ENCODE results near the gene NFIA. TPM values are rescaled to one million over a fixed set of nuclear protein-coding genes. Genes with fewer than 3 reads are reported as not detected.

The NFIA gene
- total RNA-seq, 2 donors from 2014 or later: 75.3 to 81.3 TPM

DNA sequence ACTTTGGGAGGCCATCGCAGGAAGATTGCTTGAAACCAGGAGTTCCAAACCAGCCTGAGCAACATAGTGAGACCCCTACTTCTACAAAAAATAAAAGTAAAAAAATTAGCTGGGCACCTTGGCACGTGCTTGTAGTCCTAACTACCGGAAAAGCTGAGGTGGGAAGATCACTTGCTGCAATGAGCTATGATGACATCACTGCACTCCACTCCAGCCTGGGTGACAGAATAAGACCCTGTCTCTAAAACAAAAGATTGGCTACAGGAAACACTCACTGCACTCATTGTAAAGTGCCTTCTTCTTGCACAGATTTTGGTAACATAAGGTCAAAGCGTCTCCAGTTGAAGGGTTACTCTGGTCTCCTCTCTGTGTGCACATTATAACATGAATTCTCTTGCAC lies 336.8 kb downstream of the NFIA start:
- Histone ChIP-seq H3K27ac (peak overlapping the region; percentile 8 to 51), H3K4me1 (peaks cover 0 to 37% of the 10 kb centered on the region in 2 donors), H3K4me3 (no peak overlapping the region), H3K9me3 (no peaks in the 10 kb centered on the region), H3K27me3 (no peaks in the 10 kb centered on the region), H3K36me3 (peaks cover 7% of the 10 kb centered on the region)
- TF ChIP-seq, protein P1, sequence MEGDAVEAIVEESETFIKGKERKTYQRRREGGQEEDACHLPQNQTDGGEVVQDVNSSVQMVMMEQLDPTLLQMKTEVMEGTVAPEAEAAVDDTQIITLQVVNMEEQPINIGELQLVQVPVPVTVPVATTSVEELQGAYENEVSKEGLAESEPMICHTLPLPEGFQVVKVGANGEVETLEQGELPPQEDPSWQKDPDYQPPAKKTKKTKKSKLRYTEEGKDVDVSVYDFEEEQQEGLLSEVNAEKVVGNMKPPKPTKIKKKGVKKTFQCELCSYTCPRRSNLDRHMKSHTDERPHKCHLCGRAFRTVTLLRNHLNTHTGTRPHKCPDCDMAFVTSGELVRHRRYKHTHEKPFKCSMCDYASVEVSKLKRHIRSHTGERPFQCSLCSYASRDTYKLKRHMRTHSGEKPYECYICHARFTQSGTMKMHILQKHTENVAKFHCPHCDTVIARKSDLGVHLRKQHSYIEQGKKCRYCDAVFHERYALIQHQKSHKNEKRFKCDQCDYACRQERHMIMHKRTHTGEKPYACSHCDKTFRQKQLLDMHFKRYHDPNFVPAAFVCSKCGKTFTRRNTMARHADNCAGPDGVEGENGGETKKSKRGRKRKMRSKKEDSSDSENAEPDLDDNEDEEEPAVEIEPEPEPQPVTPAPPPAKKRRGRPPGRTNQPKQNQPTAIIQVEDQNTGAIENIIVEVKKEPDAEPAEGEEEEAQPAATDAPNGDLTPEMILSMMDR (IDR thresholded peaks at IDR 0.05): no peak
- no peak for DNase-seq (ENCODE audit: low spot score)

DNA sequence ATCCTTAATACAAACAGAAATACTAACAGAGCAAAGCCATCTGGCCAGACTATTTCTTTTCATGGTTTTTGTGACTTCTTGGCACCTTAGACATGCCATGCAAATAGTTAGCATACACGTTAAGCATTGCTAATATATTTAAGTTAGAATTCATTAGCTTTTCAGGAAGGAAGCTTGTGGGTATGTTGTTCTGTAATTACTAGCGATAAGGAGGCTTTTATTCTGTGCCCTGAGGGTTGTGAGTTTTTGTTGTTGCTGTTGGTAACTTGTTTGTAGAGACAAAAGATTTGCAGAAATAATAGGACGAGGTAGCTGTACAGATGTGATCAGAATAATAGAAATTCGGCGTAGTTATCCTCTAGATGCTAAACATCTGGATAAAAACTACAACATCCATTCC lies 337.3 kb downstream of the NFIA start:
- Histone ChIP-seq H3K4me3 (no peak overlapping the region), H3K9me3 (no peaks in the 10 kb centered on the region), H3K36me3 (peaks cover 7% of the 10 kb centered on the region), H3K27ac (peak overlapping the region; percentile 8 to 65), H3K4me1 (peaks cover 0 to 41% of the 10 kb centered on the region in 2 donors), H3K27me3 (no peaks in the 10 kb centered on the region)
- TF ChIP-seq, protein P1 (IDR thresholded peaks at IDR 0.05): no peak
- no peak for DNase-seq (ENCODE audit: low spot score)

DNA sequence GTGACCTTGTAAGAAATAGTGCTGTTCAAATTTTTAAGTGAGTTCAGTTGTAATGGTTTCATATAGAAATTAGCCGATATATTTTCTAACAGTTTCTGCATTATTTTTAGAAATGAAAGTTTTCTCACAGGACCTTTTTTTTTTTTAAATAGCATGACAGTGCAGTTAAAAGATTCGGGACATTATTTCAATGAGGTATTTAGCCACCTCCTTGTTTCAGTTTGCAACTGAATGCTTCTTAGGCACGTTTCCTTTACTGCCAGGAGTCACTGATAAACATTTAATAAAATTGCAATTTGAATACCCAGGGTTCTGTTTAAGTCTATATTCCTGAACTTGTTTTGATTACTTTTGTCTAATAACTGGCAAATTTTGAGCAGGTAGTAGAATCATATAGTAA lies 337.9 kb downstream of the NFIA start:
- peaks cover 7% of the 10 kb centered on the region for H3K36me3 ChIP-seq
- H3K27ac ChIP-seq: peak overlapping the region; percentile 41 to 65
- no peak for DNase-seq (ENCODE audit: low spot score)
- H3K27me3 ChIP-seq: no peaks in the 10 kb centered on the region
- peaks cover 0 to 47% of the 10 kb centered on the region in 2 donors for H3K4me1 ChIP-seq
- H3K4me3 ChIP-seq: no peak overlapping the region
- TF ChIP-seq, protein P1 (IDR thresholded peaks at IDR 0.05): no peak
- H3K9me3 ChIP-seq: no peaks in the 10 kb centered on the region

DNA sequence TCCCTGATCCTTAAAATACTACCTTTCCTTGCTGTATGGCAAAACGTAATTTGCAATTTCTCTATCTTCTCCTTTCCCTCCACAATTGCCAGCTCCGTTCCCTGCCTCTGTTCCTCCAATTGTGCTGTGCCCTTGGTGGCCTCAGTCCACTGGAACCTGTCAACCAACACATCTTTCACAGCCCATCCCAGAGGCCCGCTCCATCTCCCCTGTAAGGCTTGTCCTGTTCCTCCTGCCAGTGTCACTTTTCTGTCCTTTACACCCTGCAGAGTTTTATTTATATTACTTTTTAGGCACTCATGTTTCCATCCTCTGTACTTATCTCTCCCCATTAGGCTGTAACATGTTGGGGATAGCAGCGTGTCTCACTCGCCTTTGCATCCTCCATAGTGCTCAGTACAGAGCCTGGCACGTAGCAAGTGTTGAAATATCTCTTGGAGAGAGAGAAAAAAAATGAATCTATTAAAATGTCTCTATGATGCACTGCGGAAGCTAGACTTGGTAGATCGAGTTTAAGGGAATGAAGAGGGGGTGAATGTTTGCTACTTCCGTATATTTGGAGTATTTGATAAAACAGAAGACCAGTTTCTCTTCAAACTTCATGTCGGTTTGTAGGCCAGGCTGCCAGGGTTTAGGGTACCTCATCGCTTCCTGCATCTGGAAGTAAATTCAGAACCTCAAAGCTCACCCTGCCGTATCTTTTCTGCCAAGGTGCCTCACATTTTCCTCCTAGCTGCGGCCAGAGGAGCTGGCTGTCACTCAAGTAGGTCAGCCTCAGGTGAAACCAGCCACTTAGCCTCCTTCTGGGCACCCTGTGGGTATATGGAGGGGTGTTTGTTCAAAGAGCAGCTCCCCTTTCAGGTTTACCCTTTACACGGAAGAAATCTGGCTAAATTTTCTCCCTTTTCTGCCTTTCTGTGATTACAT lies 338.8 kb downstream of the NFIA start:
- no peak overlapping the region for H3K4me3 ChIP-seq
- H3K27me3 ChIP-seq: no peaks in the 10 kb centered on the region
- DNase-seq (ENCODE audit: low spot score): no peak
- peak overlapping the region; percentile 41 to 65 for H3K27ac ChIP-seq
- TF ChIP-seq, protein P1 (IDR thresholded peaks at IDR 0.05): no peak
- no peaks in the 10 kb centered on the region for H3K9me3 ChIP-seq
- H3K4me1 ChIP-seq: peaks cover 0 to 56% of the 10 kb centered on the region in 2 donors
- H3K36me3 ChIP-seq: peaks cover 7% of the 10 kb centered on the region

DNA sequence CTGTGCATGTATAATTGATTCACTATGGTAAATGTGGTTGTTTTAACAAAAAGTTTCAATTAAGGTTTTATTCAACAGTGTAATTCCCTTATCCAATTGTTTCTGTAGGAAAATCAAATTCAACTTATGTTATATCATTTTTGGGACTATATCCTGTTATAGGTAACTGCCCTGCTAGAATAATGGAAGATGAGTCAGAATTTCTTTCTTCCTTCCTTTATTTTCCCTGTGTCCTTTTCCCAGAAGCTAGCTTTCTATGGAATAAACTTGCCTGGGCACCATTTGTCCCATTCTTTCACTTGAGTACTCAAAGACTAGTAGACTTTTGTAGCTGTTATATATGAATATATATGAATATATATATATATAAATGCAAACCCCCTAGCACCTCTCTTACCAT lies 341.3 kb downstream of the NFIA start:
- Histone ChIP-seq H3K4me3 (no peak overlapping the region), H3K27ac (no peak overlapping the region), H3K27me3 (no peaks in the 10 kb centered on the region), H3K9me3 (no peaks in the 10 kb centered on the region), H3K36me3 (peaks cover 7% of the 10 kb centered on the region), H3K4me1 (peaks cover 0 to 74% of the 10 kb centered on the region in 2 donors)
- TF ChIP-seq, protein P1 (IDR thresholded peaks at IDR 0.05): no peak
- DNase-seq (ENCODE audit: low spot score): no peak
